IMR-90 (cell line): Measurements from ENCODE around the gene CTAG1A. TPM values are rescaled to one million over a fixed set of nuclear protein-coding genes. Genes with fewer than 3 reads are reported as not detected.
A peak's percentile ranks its signal among the peaks of the same experiment; 100 is the strongest.

Experiments
- BHLHE40 ChIP-seq: fragments of 150-350 bp; IDR thresholded peaks from 2 replicates; pipeline ENCODE4 v1.6.1; 2016; ENCODE audit warnings: mild to moderate bottlenecking, low read depth, low read length
- MAZ ChIP-seq: IDR thresholded peaks from 2 replicates; pipeline ENCODE4 v1.6.1; 2012; ENCODE audit warnings: low read depth, mild to moderate bottlenecking, low read length, improper control_type of control experiment, moderate library complexity, borderline replicate concordance
- polyA plus RNA-seq, 3 experiments: library from polyadenylated mRNA; depleted of rRNA; stranded (reverse); fragments of >200 nt; gene quantifications; 2 replicates each; pipeline ENCODE4 v1.2.3, GENCODE V29; 2012; ENCODE audit warnings: low replicate concordance in 1 of 3
- total RNA-seq: library from RNA; depleted of rRNA; stranded (reverse); fragments of >200 nt; gene quantifications from 2 replicates; pipeline ENCODE4 v1.2.3, GENCODE V29; 2012

Gene CTAG1A
- total and polyA plus RNA-seq, 2 of the 4 experiments (the other 2 are of a cell fraction), result not detected

GRCh38 chrX:154546354-154547244, 38.3 kb upstream of the CTAG1A start, which contains the start of gene G6PD (continued):
- peak; percentile 5; the same call in 1 of the 2 replicates for TF ChIP-seq MAZ
- TF ChIP-seq BHLHE40, result no peak
